ENCODE measurements around the gene ABCC8. TPM values are rescaled to one million over a fixed set of nuclear protein-coding genes. Genes with fewer than 3 reads are reported as not detected.

ABCC8 gene
- total and polyA plus RNA-seq, 2 donors from 2014 or later, result 1.3 to 3.2 TPM

- no peaks in the 10 kb centered on the region for H3K27me3 ChIP-seq (ENCODE audit: control insufficient read depth, insufficient read depth, low read length)
- intact Hi-C loops (cut with DNase I), result no loop called here
- DNase-seq, result peak; percentile 21 to 84 (median 35)
- no peaks in the 10 kb centered on the region for H3K36me3 ChIP-seq (ENCODE audit: control insufficient read depth in 2 of 3, insufficient read depth in 3 of 3, low read length in 3 of 3)
- H3K4me1 ChIP-seq (ENCODE audit: control insufficient read depth in 2 of 3, insufficient read depth in 2 of 3, low read depth in 1 of 3, low read length in 3 of 3), result peaks cover 0 to 6% (median 0%) of the 10 kb centered on the region in 3 donors
- no peak within 1 kb of the TSS for H3K27ac ChIP-seq (ENCODE audit: low read depth in 2 of 2, low read length in 2 of 2)
- no peaks in the 10 kb centered on the region for H3K9me3 ChIP-seq (ENCODE audit: control insufficient read depth in 2 of 3, insufficient read depth in 1 of 3, low read length in 3 of 3)
- H3K4me3 ChIP-seq (ENCODE audit: low read length in 3 of 3), result peak within 1 kb of the TSS in 2 of 3 donors; percentile 35 to 58
- no peak within 1 kb of the TSS for H3K9ac ChIP-seq (ENCODE audit: low read length in 3 of 3)
- FAIRE-seq, result no peak
- TF ChIP-seq CTCF (IDR thresholded peaks at IDR 0.05; ENCODE audit: borderline replicate concordance, extremely low read depth, insufficient read depth), result no peak
Measured at GRCh38 chr11:17388609-17389210, 87.9 kb downstream of the ABCC8 start, which contains the start of gene KCNJ11. TSS of gene KCNJ11 (minus strand) at chr11:17388659. CDS start at chr11:17388091, 568 bp downstream.

- Histone ChIP-seq H3K27ac (ENCODE audit: low read depth in 2 of 2, low read length in 2 of 2) (no peak overlapping the region), H3K9ac (ENCODE audit: low read length in 3 of 3) (no peak overlapping the region), H3K4me1 (ENCODE audit: control insufficient read depth in 2 of 3, insufficient read depth in 2 of 3, low read depth in 1 of 3, low read length in 3 of 3) (peaks cover 0 to 6% (median 0%) of the 10 kb centered on the region in 3 donors), H3K4me3 (ENCODE audit: low read length in 3 of 3) (no peak overlapping the region), H3K9me3 (ENCODE audit: control insufficient read depth in 2 of 3, insufficient read depth in 1 of 3, low read length in 3 of 3) (no peaks in the 10 kb centered on the region), H3K36me3 (ENCODE audit: control insufficient read depth in 2 of 3, insufficient read depth in 3 of 3, low read length in 3 of 3) (no peaks in the 10 kb centered on the region), H3K27me3 (ENCODE audit: control insufficient read depth, insufficient read depth, low read length) (no peaks in the 10 kb centered on the region)
- no peak for TF ChIP-seq CTCF (IDR thresholded peaks at IDR 0.05; ENCODE audit: borderline replicate concordance, extremely low read depth, insufficient read depth)
- DNase-seq, result peak in 2 of 5 donors; percentile 65 to 79
- intact Hi-C loops (cut with DNase I), result no loop called here
- FAIRE-seq, result no peak
Measured at GRCh38 chr11:17387811-17388210, 88.8 kb downstream of the ABCC8 start.

- TF ChIP-seq CTCF (IDR thresholded peaks at IDR 0.05; ENCODE audit: borderline replicate concordance, extremely low read depth, insufficient read depth), result no peak
- Histone ChIP-seq H3K27me3 (ENCODE audit: control insufficient read depth, insufficient read depth, low read length) (no peaks in the 10 kb centered on the region), H3K9ac (ENCODE audit: low read length in 3 of 3) (no peak overlapping the region), H3K4me3 (ENCODE audit: low read length in 3 of 3) (no peak overlapping the region), H3K36me3 (ENCODE audit: control insufficient read depth in 2 of 3, insufficient read depth in 3 of 3, low read length in 3 of 3) (no peaks in the 10 kb centered on the region), H3K27ac (ENCODE audit: low read depth in 2 of 2, low read length in 2 of 2) (no peak overlapping the region), H3K4me1 (ENCODE audit: control insufficient read depth in 2 of 3, insufficient read depth in 2 of 3, low read depth in 1 of 3, low read length in 3 of 3) (peaks cover 0 to 6% (median 0%) of the 10 kb centered on the region in 3 donors), H3K9me3 (ENCODE audit: control insufficient read depth in 2 of 3, insufficient read depth in 1 of 3, low read length in 3 of 3) (no peaks in the 10 kb centered on the region)
- FAIRE-seq, result no peak
- DNase-seq, result peak in 2 of 5 donors; percentile 53 to 78
- intact Hi-C loops (cut with DNase I), result no loop called here
Measured at GRCh38 chr11:17387254-17387653, 89.4 kb downstream of the ABCC8 start.

All from kidney (tissue), 14 donors.